Activated CD4-positive, alpha-beta T cell treated with anti-CD3 and anti-CD28 coated beads, Interleukin-2, amount 10 ng/mL, durations not matched to agents 24 days and 14 days (primary cell): ENCODE measurements around the gene TMEM163. TPM values are rescaled to one million over a fixed set of nuclear protein-coding genes. Genes with fewer than 3 reads are reported as not detected.

Experiments used
- total RNA-seq: library from RNA; stranded (reverse); gene quantifications from 2 replicates; pipeline ENCODE4 v1.2.3, GENCODE V29; 2022

Gene TMEM163
- total RNA-seq, 1 donor from 2014 or later = 0.23 TPM

Other genes starting within 250 kb of the TMEM163 start
- gene ACMSD, start 119.6 kb upstream of the TMEM163 start, total RNA-seq = not detected in 2 replicates
- gene CCNT2, start 199.8 kb upstream of the TMEM163 start, total RNA-seq = 46.0 and 48.5 TPM in 2 replicates